Liver (tissue), 9 donors: ENCODE data around the gene PHF23. TPM values are rescaled to one million over a fixed set of nuclear protein-coding genes. Genes with fewer than 3 reads are reported as not detected.

ENCODE experiments used
- DNase-seq: peaks from one replicate; pipeline ENCODE4 v3.0.0-alpha.2; 2017; ENCODE audit warnings: low spot score
- H3K27ac ChIP-seq, 2 donors: one replicate each; pipeline ENCODE4 v1.7.0; 2013; ENCODE audit warnings: inconsistent platforms in 2 of 2, low read length in 2 of 2, control low read depth in 1 of 2, low read depth in 1 of 2, mild to moderate bottlenecking in 1 of 2
- H3K27me3 ChIP-seq, 4 donors: one replicate each; pipeline versions ENCODE4 v1.6.1 to v1.7.0; 2013; ENCODE audit warnings: low read length in 3 of 4, inconsistent platforms in 1 of 4, mild to moderate bottlenecking in 1 of 4, moderate library complexity in 1 of 4; ENCODE audit not compliant: control insufficient read depth in 4 of 4, insufficient read depth in 4 of 4
- H3K36me3 ChIP-seq, 4 donors: one replicate each; pipeline versions ENCODE4 v1.6.1 to v1.7.0; 2013; ENCODE audit warnings: low read length in 3 of 4, mild to moderate bottlenecking in 3 of 4, low read depth in 1 of 4, moderate library complexity in 1 of 4; ENCODE audit not compliant: control insufficient read depth in 4 of 4, insufficient read depth in 3 of 4
- H3K4me1 ChIP-seq, 4 donors: one replicate each; pipeline versions ENCODE4 v1.6.1 to v1.7.0; 2013; ENCODE audit warnings: low read length in 3 of 4, mild to moderate bottlenecking in 3 of 4, moderate library complexity in 1 of 4; ENCODE audit not compliant: control insufficient read depth in 4 of 4, insufficient read depth in 4 of 4
- H3K4me3 ChIP-seq, 3 donors: one replicate each; pipeline versions ENCODE4 v1.6.1 to v1.7.0; 2013; ENCODE audit warnings: low read length in 3 of 3, control low read depth in 1 of 3, low read depth in 1 of 3, mild to moderate bottlenecking in 1 of 3
- H3K9ac ChIP-seq, 2 donors: one replicate each; pipeline ENCODE4 v1.7.0; 2013; ENCODE audit warnings: low read length in 2 of 2, mild to moderate bottlenecking in 2 of 2, moderate library complexity in 2 of 2, control low read depth in 1 of 2, low read depth in 1 of 2
- H3K9me3 ChIP-seq, 4 donors: one replicate each; pipeline versions ENCODE4 v1.6.1 to v1.7.0; 2013; ENCODE audit warnings: low read length in 3 of 4; ENCODE audit not compliant: control insufficient read depth in 4 of 4
- EGR1 ChIP-seq, 2 donors: IDR thresholded peaks; 2 replicates each; pipeline ENCODE4 v1.6.1; 2016 to 2018; ENCODE audit warnings: antibody characterized with exemption in 2 of 2, low read depth in 2 of 2
- GABPA ChIP-seq, 2 donors: IDR thresholded peaks in 1 of 2; conservative IDR thresholded peaks in 1 of 2; 2 replicates each; pipeline ENCODE4 v1.6.1; 2016; ENCODE audit warnings: antibody characterized with exemption in 2 of 2, mild to moderate bottlenecking in 1 of 2, moderate library complexity in 1 of 2
- HNF4A ChIP-seq, 2 donors: conservative IDR thresholded peaks; 2 replicates each; pipeline ENCODE4 v1.6.1; 2016; ENCODE audit warnings: antibody characterized with exemption in 2 of 2, mild to moderate bottlenecking in 2 of 2
- JUND ChIP-seq, 2 donors: IDR thresholded peaks; 2 replicates each; pipeline ENCODE4 v1.6.1; 2016; ENCODE audit warnings: antibody characterized with exemption in 2 of 2
- NR2F2 ChIP-seq: IDR thresholded peaks from 2 replicates; pipeline ENCODE4 v1.6.1; 2016; ENCODE audit warnings: antibody characterized with exemption
- RAD21 ChIP-seq, 2 donors: IDR thresholded peaks; 2 replicates each; pipeline ENCODE4 v1.6.1; 2016; ENCODE audit warnings: antibody characterized with exemption in 2 of 2, mild to moderate bottlenecking in 2 of 2
- REST ChIP-seq: IDR thresholded peaks from 2 replicates; pipeline ENCODE4 v1.6.1; 2016; ENCODE audit warnings: antibody characterized with exemption, mild to moderate bottlenecking
- RXRA ChIP-seq, 2 donors: IDR thresholded peaks; 2 replicates each; pipeline ENCODE4 v1.6.1; 2017 to 2018; ENCODE audit warnings: antibody characterized with exemption in 2 of 2, mild to moderate bottlenecking in 1 of 2
- SP1 ChIP-seq: IDR thresholded peaks from 2 replicates; pipeline ENCODE4 v1.6.1; 2018; ENCODE audit warnings: antibody characterized with exemption, mild to moderate bottlenecking
- TAF1 ChIP-seq: conservative IDR thresholded peaks from 2 replicates; pipeline ENCODE4 v1.6.1; 2016; ENCODE audit warnings: antibody characterized with exemption, mild to moderate bottlenecking
- YY1 ChIP-seq: IDR thresholded peaks from 2 replicates; pipeline ENCODE4 v1.6.1; 2016; ENCODE audit warnings: antibody characterized with exemption, mild to moderate bottlenecking
- WGBS: extraction: QIAGEN DNeasy Blood & Tissue Kit; methylation state at CpG from one replicate; pipeline ENCODE4 v1.1.7; 2013; 5-methylcytosine and 5-hydroxymethylcytosine counted together
- polyA plus RNA-seq, 2 donors: library from polyadenylated mRNA; stranded (reverse) in 1 of 2; unstranded in 1 of 2; fragments of 200-250 nt in 1 of 2; fragments of >200 nt in 1 of 2; fragmentation: Nextera tagmentation in 1 of 2; extraction: Ambion mirVana in 1 of 2; gene quantifications; one replicate each; pipeline versions ENCODE4 v1.2.1 to v1.2.3, GENCODE V29; 2013 to 2015
- total RNA-seq, 2 donors: library from RNA; depleted of rRNA; stranded (reverse); fragments of >200 nt; gene quantifications; one replicate each; pipeline ENCODE4 v1.2.3, GENCODE V29; 2014
- TF ChIP-seq, protein P1 (sequence below): fragments of 150-350 bp; IDR thresholded peaks from 2 replicates; pipeline ENCODE4 v1.5.1; 2017; ENCODE audit warnings: improper control_type of control experiment, low read depth, low read length; ENCODE audit not compliant: missing input control
- TF ChIP-seq, protein P2 (sequence below): IDR thresholded peaks from 2 replicates; pipeline ENCODE4 v1.6.1; 2016; ENCODE audit warnings: antibody characterized with exemption
- TF ChIP-seq, protein P3 (sequence below): IDR thresholded peaks from 2 replicates; pipeline ENCODE4 v1.6.1; 2016; ENCODE audit warnings: antibody characterized with exemption
- donor health status: healthy.
- donor health status: healthy.
- donor health status: healthy.
- donor health status: healthy.
- donor health status: healthy.

PHF23 gene
- total and polyA plus RNA-seq, 4 donors: 14.0 to 18.3 (median 15.2) TPM

GRCh38 chr17:7266784-7267183 lies 27.5 kb upstream of the PHF23 start:
- Histone ChIP-seq H3K27ac (no peak overlapping the region), H3K27me3 (no peaks in the 10 kb centered on the region), H3K4me3 (no peak overlapping the region), H3K9me3 (no peaks in the 10 kb centered on the region), H3K9ac (no peak overlapping the region), H3K4me1 (peaks cover 4 to 19% (median 12%) of the 10 kb centered on the region in 4 donors), H3K36me3 (no peaks in the 10 kb centered on the region)
- no peak for TF ChIP-seq JUND (IDR thresholded peaks at IDR 0.05)
- TF ChIP-seq REST: no peak
- TF ChIP-seq NR2F2: no peak
- TF ChIP-seq TAF1: no peak
- TF ChIP-seq, protein P1, sequence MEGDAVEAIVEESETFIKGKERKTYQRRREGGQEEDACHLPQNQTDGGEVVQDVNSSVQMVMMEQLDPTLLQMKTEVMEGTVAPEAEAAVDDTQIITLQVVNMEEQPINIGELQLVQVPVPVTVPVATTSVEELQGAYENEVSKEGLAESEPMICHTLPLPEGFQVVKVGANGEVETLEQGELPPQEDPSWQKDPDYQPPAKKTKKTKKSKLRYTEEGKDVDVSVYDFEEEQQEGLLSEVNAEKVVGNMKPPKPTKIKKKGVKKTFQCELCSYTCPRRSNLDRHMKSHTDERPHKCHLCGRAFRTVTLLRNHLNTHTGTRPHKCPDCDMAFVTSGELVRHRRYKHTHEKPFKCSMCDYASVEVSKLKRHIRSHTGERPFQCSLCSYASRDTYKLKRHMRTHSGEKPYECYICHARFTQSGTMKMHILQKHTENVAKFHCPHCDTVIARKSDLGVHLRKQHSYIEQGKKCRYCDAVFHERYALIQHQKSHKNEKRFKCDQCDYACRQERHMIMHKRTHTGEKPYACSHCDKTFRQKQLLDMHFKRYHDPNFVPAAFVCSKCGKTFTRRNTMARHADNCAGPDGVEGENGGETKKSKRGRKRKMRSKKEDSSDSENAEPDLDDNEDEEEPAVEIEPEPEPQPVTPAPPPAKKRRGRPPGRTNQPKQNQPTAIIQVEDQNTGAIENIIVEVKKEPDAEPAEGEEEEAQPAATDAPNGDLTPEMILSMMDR: no peak
- no peak for TF ChIP-seq RXRA (IDR thresholded peaks at IDR 0.05)
- no peak for TF ChIP-seq GABPA (IDR thresholded peaks at IDR 0.05 in 1 of 2, conservative IDR thresholded peaks at IDR 0.05 in 1 of 2)
- TF ChIP-seq, protein P2, sequence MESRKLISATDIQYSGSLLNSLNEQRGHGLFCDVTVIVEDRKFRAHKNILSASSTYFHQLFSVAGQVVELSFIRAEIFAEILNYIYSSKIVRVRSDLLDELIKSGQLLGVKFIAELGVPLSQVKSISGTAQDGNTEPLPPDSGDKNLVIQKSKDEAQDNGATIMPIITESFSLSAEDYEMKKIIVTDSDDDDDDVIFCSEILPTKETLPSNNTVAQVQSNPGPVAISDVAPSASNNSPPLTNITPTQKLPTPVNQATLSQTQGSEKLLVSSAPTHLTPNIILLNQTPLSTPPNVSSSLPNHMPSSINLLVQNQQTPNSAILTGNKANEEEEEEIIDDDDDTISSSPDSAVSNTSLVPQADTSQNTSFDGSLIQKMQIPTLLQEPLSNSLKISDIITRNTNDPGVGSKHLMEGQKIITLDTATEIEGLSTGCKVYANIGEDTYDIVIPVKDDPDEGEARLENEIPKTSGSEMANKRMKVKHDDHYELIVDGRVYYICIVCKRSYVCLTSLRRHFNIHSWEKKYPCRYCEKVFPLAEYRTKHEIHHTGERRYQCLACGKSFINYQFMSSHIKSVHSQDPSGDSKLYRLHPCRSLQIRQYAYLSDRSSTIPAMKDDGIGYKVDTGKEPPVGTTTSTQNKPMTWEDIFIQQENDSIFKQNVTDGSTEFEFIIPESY: no peak
- TF ChIP-seq, protein P3, sequence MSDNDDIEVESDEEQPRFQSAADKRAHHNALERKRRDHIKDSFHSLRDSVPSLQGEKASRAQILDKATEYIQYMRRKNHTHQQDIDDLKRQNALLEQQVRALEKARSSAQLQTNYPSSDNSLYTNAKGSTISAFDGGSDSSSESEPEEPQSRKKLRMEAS: no peak
- no peak for DNase-seq
- WGBS: 77% methylated on average over 1 of the region's 1 CpG

- no peaks in the 10 kb centered on the region for H3K36me3 ChIP-seq
- H3K4me3 ChIP-seq: no peak overlapping the region
- peaks cover 7 to 43% (median 23%) of the 10 kb centered on the region in 4 donors for H3K4me1 ChIP-seq
- no peak overlapping the region for H3K9ac ChIP-seq
- no peak overlapping the region for H3K27ac ChIP-seq
- no peaks in the 10 kb centered on the region for H3K27me3 ChIP-seq
- TF ChIP-seq HNF4A (conservative IDR thresholded peaks at IDR 0.05): no peak
- TF ChIP-seq, protein P2: no peak
- TF ChIP-seq RAD21 (IDR thresholded peaks at IDR 0.05): no peak
- TF ChIP-seq, protein P1: no peak
- TF ChIP-seq SP1: no peak
- no peak for TF ChIP-seq EGR1 (IDR thresholded peaks at IDR 0.05; ENCODE audit: low read depth in 2 of 2)
- no peak for TF ChIP-seq NR2F2
- TF ChIP-seq YY1: no peak
- no peak for TF ChIP-seq JUND (IDR thresholded peaks at IDR 0.05)
- no peak for DNase-seq
- no peaks in the 10 kb centered on the region for H3K9me3 ChIP-seq
- WGBS: 56% methylated on average over 4 of the region's 4 CpGs
Measured at GRCh38 chr17:7263801-7264078, 24.5 kb upstream of the PHF23 start.
